Mesenchymal stem cell (in vitro differentiated cells and primary cell): ENCODE measurements around the gene TNFRSF8.

Experiments
- DNase-seq: peaks from one replicate; pipeline ENCODE4 v3.0.0-alpha.2; 2013
- H2AFZ ChIP-seq: one replicate; pipeline ENCODE4 v1.6.1; 2013; ENCODE audit warnings: low read depth, mild to moderate bottlenecking, control low read depth, inconsistent platforms, low read length, moderate library complexity
- H2AK5ac ChIP-seq: 2 replicates; pipeline ENCODE4 v1.6.1; 2013; ENCODE audit warnings: low read length, moderate library complexity, mild to moderate bottlenecking, inconsistent platforms; ENCODE audit not compliant: severe bottlenecking
- H2BK120ac ChIP-seq: one replicate; pipeline ENCODE4 v1.6.1; 2013; ENCODE audit warnings: low read depth, mild to moderate bottlenecking, inconsistent platforms, low read length, moderate library complexity
- H2BK12ac ChIP-seq, 2 experiments: one replicate each; pipeline ENCODE4 v1.6.1; 2013; ENCODE audit warnings: inconsistent platforms in 2 of 2, low read length in 2 of 2, mild to moderate bottlenecking in 2 of 2, moderate library complexity in 2 of 2, control low read depth in 1 of 2
- H2BK15ac ChIP-seq: one replicate; pipeline ENCODE4 v1.6.1; 2013; ENCODE audit warnings: mild to moderate bottlenecking, low read depth, inconsistent platforms; ENCODE audit not compliant: poor library complexity, severe bottlenecking
- H2BK5ac ChIP-seq: 2 replicates; pipeline ENCODE4 v1.6.1; 2013; ENCODE audit warnings: low read depth, mild to moderate bottlenecking, low read length, control low read depth, inconsistent platforms; ENCODE audit not compliant: poor library complexity, severe bottlenecking
- H3K14ac ChIP-seq, 2 experiments: one replicate each; pipeline ENCODE4 v1.6.1; 2013; ENCODE audit warnings: inconsistent platforms in 2 of 2, low read length in 2 of 2, control low read depth in 1 of 2, mild to moderate bottlenecking in 1 of 2, moderate library complexity in 1 of 2
- H3K18ac ChIP-seq, 2 experiments: one replicate each; pipeline ENCODE4 v1.6.1; 2013; ENCODE audit warnings: inconsistent platforms in 2 of 2, low read length in 2 of 2, control low read depth in 1 of 2, low read depth in 1 of 2, mild to moderate bottlenecking in 1 of 2
- H3K23ac ChIP-seq, 2 experiments: one replicate each; pipeline ENCODE4 v1.6.1; 2013; ENCODE audit warnings: inconsistent platforms in 2 of 2, low read length in 2 of 2, mild to moderate bottlenecking in 2 of 2, moderate library complexity in 2 of 2, control low read depth in 1 of 2
- H3K27ac ChIP-seq: 2 replicates; pipeline ENCODE4 v1.5.1; 2013; ENCODE audit warnings: mild to moderate bottlenecking, moderate library complexity, low read length, control low read depth, inconsistent platforms; ENCODE audit not compliant: poor library complexity, severe bottlenecking
- H3K27me3 ChIP-seq, 2 experiments: 2 replicates each; pipeline versions ENCODE4 v1.6.1 to v1.7.0; 2013; ENCODE audit warnings: low read length in 2 of 2, mild to moderate bottlenecking in 2 of 2, moderate library complexity in 2 of 2, control low read depth in 1 of 2, inconsistent platforms in 1 of 2; ENCODE audit not compliant: control insufficient read depth in 1 of 2, insufficient read depth in 1 of 2
- H3K36me3 ChIP-seq, 2 experiments: 2 replicates each; pipeline versions ENCODE4 v1.6.1 to v1.7.0; 2013; ENCODE audit warnings: low read length in 2 of 2, control low read depth in 1 of 2, inconsistent platforms in 1 of 2, low read depth in 1 of 2, mild to moderate bottlenecking in 1 of 2; ENCODE audit not compliant: insufficient read depth in 2 of 2, control insufficient read depth in 1 of 2
- H3K4ac ChIP-seq, 2 experiments: one replicate each; pipeline ENCODE4 v1.6.1; 2013; ENCODE audit warnings: inconsistent platforms in 2 of 2, low read length in 2 of 2, mild to moderate bottlenecking in 2 of 2, moderate library complexity in 2 of 2, control low read depth in 1 of 2, low read depth in 1 of 2
- H3K4me1 ChIP-seq: 2 replicates; pipeline ENCODE4 v1.6.1; 2013; ENCODE audit warnings: low read depth, low read length, control low read depth; ENCODE audit not compliant: control insufficient read depth, insufficient read depth
- H3K4me2 ChIP-seq: 2 replicates; pipeline ENCODE4 v1.6.1; 2013; ENCODE audit warnings: low read length, mild to moderate bottlenecking, inconsistent platforms; ENCODE audit not compliant: poor library complexity, severe bottlenecking
- H3K4me3 ChIP-seq, 2 experiments: 2 replicates each; pipeline versions ENCODE4 v1.5.1 to v1.7.0; 2013; ENCODE audit warnings: low read length in 2 of 2, mild to moderate bottlenecking in 2 of 2, control low read depth in 1 of 2, low read depth in 1 of 2; ENCODE audit not compliant: insufficient read depth in 1 of 2
- H3K79me1 ChIP-seq: replicated peaks from 2 replicates; pipeline ENCODE4 v1.6.1; 2013; ENCODE audit warnings: mild to moderate bottlenecking, control low read depth, low read length, inconsistent platforms; ENCODE audit not compliant: poor library complexity, severe bottlenecking
- H3K9ac ChIP-seq: 2 replicates; pipeline ENCODE4 v1.7.0; 2013; ENCODE audit warnings: mild to moderate bottlenecking, low read length, moderate library complexity
- H3K9me3 ChIP-seq: 2 replicates; pipeline ENCODE4 v1.7.0; 2013; ENCODE audit warnings: mild to moderate bottlenecking, low read length; ENCODE audit not compliant: control insufficient read depth
- H4K8ac ChIP-seq: one replicate; pipeline ENCODE4 v1.6.1; 2013; ENCODE audit warnings: inconsistent platforms, mild to moderate bottlenecking, low read length, moderate library complexity
- H4K91ac ChIP-seq: one replicate; pipeline ENCODE4 v1.6.1; 2013; ENCODE audit warnings: mild to moderate bottlenecking, low read length, inconsistent platforms
- WGBS: methylation state at CpG from one replicate; pipeline ENCODE4 v1.1.7; 2013; ENCODE audit warnings: mixed read lengths; 5-methylcytosine and 5-hydroxymethylcytosine counted together

Gene TNFRSF8

DNA sequence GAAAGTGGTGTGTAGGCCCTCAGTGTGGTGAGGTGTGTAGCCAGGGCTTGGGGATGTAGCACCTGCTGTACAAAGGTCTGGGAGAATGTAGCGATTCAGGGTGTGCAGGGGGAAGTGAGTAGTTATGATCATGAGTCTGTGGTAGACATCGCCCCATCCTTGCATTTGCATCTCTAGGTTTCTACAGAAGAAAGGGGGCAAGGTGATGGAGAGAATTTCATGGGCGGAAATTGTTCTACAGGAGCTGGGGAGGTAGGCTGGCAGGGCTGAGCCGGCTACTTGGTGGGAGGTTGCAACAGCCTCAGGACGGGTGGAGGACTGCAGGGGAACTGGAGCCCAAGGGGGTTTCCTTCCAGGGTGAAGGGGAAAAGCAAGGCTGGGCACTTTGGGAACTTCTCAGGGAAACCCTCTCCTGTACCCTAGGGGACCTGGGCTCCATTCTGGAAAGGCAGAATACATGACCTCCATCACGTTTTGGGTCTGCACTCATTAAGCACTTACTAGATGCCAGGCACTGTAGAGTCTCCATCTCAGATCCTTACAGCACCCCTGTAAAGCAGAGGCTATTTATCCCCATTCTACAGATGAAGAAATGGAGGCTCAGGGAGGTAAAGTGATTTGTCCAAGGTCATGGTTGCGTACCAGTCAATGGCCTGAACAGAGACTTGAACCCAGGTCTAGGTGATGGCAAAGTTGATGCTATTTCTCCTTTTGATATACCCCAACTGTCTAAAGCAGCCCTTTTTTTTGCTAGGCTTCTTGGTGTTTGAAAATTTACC is 89.2 kb downstream of the TNFRSF8 start:
- Histone ChIP-seq H2AFZ (no peak overlapping the region), H3K14ac (peak overlapping the region in 1 of 2 experiments; percentile 37), H3K4me3 (no peak overlapping the region), H3K23ac (peak overlapping the region in 1 of 2 experiments; percentile 49), H3K4me1 (peaks cover 13% of the 10 kb centered on the region), H2BK15ac (peak overlapping the region; percentile 77), H3K4ac (peak overlapping the region in 1 of 2 experiments; percentile 91), H4K91ac (peak overlapping the region; percentile 96), H3K9ac (no peak overlapping the region), H3K4me2 (no peak overlapping the region), H2AK5ac (no peak overlapping the region), H2BK120ac (peak overlapping the region; percentile 43), H3K27me3 (no peaks in the 10 kb centered on the region), H4K8ac (no peak overlapping the region), H3K18ac (peak overlapping the region; percentile 86 to 89), H3K9me3 (peaks cover 8% of the 10 kb centered on the region), H3K27ac (no peak overlapping the region), H3K79me1 (no peaks in the 10 kb centered on the region), H2BK5ac (no peak overlapping the region), H2BK12ac (peak overlapping the region; percentile 87 to 98), H3K36me3 (no peaks in the 10 kb centered on the region)
- no peak for DNase-seq
- WGBS: 97% methylated on average over 7 of the region's 7 CpGs

DNA sequence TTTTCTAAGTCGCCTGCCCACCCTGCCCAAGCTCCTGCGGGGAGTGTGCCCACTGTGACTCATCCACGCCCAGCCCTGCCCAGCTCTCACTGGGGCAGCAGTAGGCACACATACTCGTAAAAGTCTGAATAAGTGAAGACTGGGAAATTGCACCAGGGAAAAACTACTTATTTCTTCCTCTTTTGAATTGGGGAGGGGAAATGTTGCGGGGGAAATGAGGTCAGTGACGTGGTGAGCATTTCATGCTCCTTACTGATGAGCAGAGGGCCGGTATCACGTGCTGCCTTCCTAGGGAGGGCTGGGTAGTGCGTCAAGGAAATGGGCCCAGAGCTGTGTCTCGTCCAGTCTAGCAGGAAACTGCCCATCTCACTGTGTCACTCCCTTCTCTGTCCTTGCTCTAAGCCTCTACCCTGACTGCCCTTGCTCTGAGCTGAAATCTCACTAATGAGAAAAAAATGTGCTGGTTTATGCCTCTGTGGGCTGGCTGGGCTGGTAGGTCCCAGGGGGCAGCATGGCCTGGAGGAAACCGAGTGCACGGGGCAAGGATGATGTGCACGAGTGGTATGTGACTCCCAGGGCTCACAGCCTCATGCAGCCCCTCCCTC is 90.2 kb downstream of the TNFRSF8 start:
- Histone ChIP-seq H2AK5ac (no peak overlapping the region), H3K23ac (no peak overlapping the region), H3K4ac (peak overlapping the region; percentile 67 to 91), H2BK15ac (no peak overlapping the region), H3K4me1 (peaks cover 11% of the 10 kb centered on the region), H2BK120ac (peak overlapping the region; percentile 64), H2AFZ (peak overlapping the region; percentile 30), H3K9ac (peak overlapping the region; percentile 59), H3K18ac (peak overlapping the region; percentile 86 to 89), H3K9me3 (peaks cover 8% of the 10 kb centered on the region), H3K14ac (peak overlapping the region in 1 of 2 experiments; percentile 86), H3K27ac (no peak overlapping the region), H3K27me3 (no peaks in the 10 kb centered on the region), H4K91ac (peak overlapping the region; percentile 96), H3K79me1 (no peaks in the 10 kb centered on the region), H3K36me3 (no peaks in the 10 kb centered on the region), H2BK5ac (no peak overlapping the region), H3K4me2 (no peak overlapping the region), H4K8ac (peak overlapping the region; percentile 95), H2BK12ac (peak overlapping the region; percentile 7 to 98), H3K4me3 (peak overlapping the region in 1 of 2 experiments; percentile 23)
- WGBS: 26% methylated on average over 13 of the region's 13 CpGs
- peak; percentile 93 for DNase-seq

DNA sequence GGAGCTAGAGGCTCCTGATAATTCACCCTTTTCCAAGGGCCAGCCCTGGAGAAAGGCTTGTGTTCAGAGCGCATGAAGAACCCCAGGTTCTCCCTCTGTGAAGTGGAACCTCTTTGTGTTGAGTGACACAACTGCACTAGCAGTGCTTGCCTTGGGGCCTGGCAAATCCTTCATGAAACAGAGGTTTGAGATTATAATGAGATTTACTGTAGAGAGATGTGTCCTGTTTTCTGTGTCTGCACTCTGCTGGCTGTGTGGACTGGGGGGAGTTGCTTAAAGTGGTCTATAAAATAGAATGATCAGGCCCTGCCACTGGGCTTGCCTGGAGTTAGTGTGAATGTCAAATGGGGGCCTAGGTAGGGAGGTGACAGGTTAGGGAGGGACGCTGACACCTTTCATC is 92.2 kb downstream of the TNFRSF8 start:
- Histone ChIP-seq H4K91ac (peak overlapping the region; percentile 46), H3K14ac (no peak overlapping the region), H3K18ac (no peak overlapping the region), H3K9ac (no peak overlapping the region), H2AFZ (no peak overlapping the region), H3K36me3 (no peaks in the 10 kb centered on the region), H2AK5ac (no peak overlapping the region), H2BK120ac (peak overlapping the region; percentile 42), H4K8ac (no peak overlapping the region), H3K4me2 (no peak overlapping the region), H2BK5ac (no peak overlapping the region), H3K4ac (no peak overlapping the region), H3K4me3 (no peak overlapping the region), H2BK15ac (no peak overlapping the region), H3K4me1 (peaks cover 17% of the 10 kb centered on the region), H3K9me3 (no peaks in the 10 kb centered on the region), H2BK12ac (peak overlapping the region; percentile 59 to 85), H3K27ac (no peak overlapping the region), H3K79me1 (no peaks in the 10 kb centered on the region), H3K27me3 (no peaks in the 10 kb centered on the region), H3K23ac (no peak overlapping the region)
- DNase-seq: no peak
- 100% methylated on average over 1 of the region's 2 CpGs for WGBS
